Smooth muscle cell (in vitro differentiated cells): Measurements from ENCODE around the gene ZIK1. TPM values are rescaled to one million over a fixed set of nuclear protein-coding genes. Genes with fewer than 3 reads are reported as not detected.
A peak's percentile ranks its signal among the peaks of the same experiment; 100 is the strongest.

Experiments
- DNase-seq: peaks from one replicate; lab custom pipeline; 2025; ENCODE audit not compliant: unreplicated experiment; lab: John Stamatoyannopoulos, UW
- H2AFZ ChIP-seq: fragments of 200-600 bp; sonication (generic); 2 replicates; pipeline ENCODE4 v1.6.0; 2016; ENCODE audit warnings: antibody characterized with exemption, low read depth, mild to moderate bottlenecking
- H3F3A ChIP-seq: fragments of 200-600 bp; sonication (generic); 2 replicates; pipeline ENCODE4 v1.6.0; 2017; ENCODE audit warnings: antibody characterized with exemption, low read depth
- H3K27ac ChIP-seq: fragments of 200-600 bp; sonication (generic); 2 replicates; pipeline ENCODE4 v1.5.1; 2016; ENCODE audit warnings: low read depth, mild to moderate bottlenecking
- H3K27me3 ChIP-seq: fragments of 200-600 bp; sonication (generic); 2 replicates; pipeline ENCODE4 v1.6.1; 2016; ENCODE audit warnings: low read depth, mild to moderate bottlenecking
- H3K36me3 ChIP-seq: fragments of 200-600 bp; sonication (generic); 2 replicates; pipeline ENCODE4 v1.5.1; 2016; ENCODE audit warnings: low read depth
- H3K4me1 ChIP-seq: fragments of 200-600 bp; sonication (generic); 2 replicates; pipeline ENCODE4 v1.5.1; 2016; ENCODE audit warnings: low read depth
- H3K4me2 ChIP-seq: fragments of 200-600 bp; sonication (generic); 2 replicates; pipeline ENCODE4 v1.6.0; 2016; ENCODE audit warnings: mild to moderate bottlenecking
- H3K4me3 ChIP-seq: fragments of 200-600 bp; sonication (generic); 2 replicates; pipeline ENCODE4 v1.5.1; 2016; ENCODE audit warnings: mild to moderate bottlenecking
- H3K79me2 ChIP-seq: fragments of 200-600 bp; sonication (generic); 2 replicates; pipeline ENCODE4 v1.6.0; 2016; ENCODE audit warnings: low read depth, mild to moderate bottlenecking
- H3K9ac ChIP-seq: fragments of 200-600 bp; sonication (generic); 2 replicates; pipeline ENCODE4 v1.6.0; 2016; ENCODE audit warnings: low read depth
- H3K9me3 ChIP-seq: fragments of 200-600 bp; sonication (generic); replicated peaks from 2 replicates; pipeline ENCODE4 v1.5.1; 2016; ENCODE audit warnings: low read depth
- H4K20me1 ChIP-seq: fragments of 200-600 bp; sonication (generic); 2 replicates; pipeline ENCODE4 v1.6.0; 2016; ENCODE audit warnings: low read depth
- WGBS: methylation state at CpG from one replicate; pipeline ENCODE4 v1.1.7; 2016; ENCODE audit warnings: low lambda C conversion rate; 5-methylcytosine and 5-hydroxymethylcytosine counted together
- polyA plus RNA-seq: library from polyadenylated mRNA; unstranded; fragments of >200 nt; fragmentation: Nextera tagmentation; extraction: Ambion mirVana; gene quantifications from 2 replicates; pipeline ENCODE4 v1.2.1, GENCODE V29; 2016
- total RNA-seq: library from RNA; depleted of rRNA; stranded (reverse); fragments of >200 nt; gene quantifications from 2 replicates; pipeline ENCODE4 v1.2.3, GENCODE V29; 2014
- TF ChIP-seq, protein P1 (sequence below): fragments of 200-600 bp; sonication (generic); IDR thresholded peaks from 2 replicates; pipeline ENCODE4 v1.5.1; 2017; ENCODE audit warnings: borderline replicate concordance, mild to moderate bottlenecking, antibody characterized with exemption; ENCODE audit not compliant: insufficient read depth, poor library complexity, severe bottlenecking

ZIK1 gene
- total and polyA plus RNA-seq, 2 experiments from 2014 or later = 4.6 to 6.5 TPM

DNA sequence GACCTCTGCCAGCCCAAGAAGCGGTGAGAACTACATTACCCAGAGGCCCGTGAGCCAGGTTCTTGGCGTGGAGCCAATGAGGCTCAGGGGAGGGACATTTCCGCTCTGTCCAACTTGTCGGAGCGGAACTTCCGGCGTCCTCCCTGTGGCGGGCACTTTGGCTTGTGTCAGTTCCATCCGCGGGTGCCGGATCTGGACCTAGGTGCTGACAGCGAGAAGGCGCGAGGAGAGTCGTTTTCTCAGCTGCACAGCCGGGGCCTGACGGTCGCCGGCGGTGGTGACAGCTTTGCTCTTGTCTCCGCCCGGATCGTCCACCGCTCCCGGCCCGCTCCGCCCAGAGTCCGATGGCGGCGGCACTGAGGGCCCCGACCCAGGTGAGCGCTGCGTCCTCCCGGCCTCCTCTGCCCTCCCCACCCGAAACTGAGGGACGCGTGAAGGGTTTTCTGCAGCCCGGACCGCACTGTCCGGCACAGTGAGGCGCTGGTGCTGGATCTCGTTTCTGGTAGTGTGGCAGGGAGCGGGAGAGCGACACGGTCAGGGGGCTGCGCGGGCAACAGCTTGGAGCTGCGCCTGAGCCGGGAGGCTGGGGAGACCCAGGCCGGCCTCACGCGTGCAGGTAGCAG lies 15.9 kb downstream of the ZIK1 start, which contains the start of gene ZNF530:
Gene ZNF530, plus strand, starts transcription at position 125 of the 623 bp plus-strand sequence. CDS start 4,461 bp downstream, outside the sequence.
- TF ChIP-seq, protein P1, sequence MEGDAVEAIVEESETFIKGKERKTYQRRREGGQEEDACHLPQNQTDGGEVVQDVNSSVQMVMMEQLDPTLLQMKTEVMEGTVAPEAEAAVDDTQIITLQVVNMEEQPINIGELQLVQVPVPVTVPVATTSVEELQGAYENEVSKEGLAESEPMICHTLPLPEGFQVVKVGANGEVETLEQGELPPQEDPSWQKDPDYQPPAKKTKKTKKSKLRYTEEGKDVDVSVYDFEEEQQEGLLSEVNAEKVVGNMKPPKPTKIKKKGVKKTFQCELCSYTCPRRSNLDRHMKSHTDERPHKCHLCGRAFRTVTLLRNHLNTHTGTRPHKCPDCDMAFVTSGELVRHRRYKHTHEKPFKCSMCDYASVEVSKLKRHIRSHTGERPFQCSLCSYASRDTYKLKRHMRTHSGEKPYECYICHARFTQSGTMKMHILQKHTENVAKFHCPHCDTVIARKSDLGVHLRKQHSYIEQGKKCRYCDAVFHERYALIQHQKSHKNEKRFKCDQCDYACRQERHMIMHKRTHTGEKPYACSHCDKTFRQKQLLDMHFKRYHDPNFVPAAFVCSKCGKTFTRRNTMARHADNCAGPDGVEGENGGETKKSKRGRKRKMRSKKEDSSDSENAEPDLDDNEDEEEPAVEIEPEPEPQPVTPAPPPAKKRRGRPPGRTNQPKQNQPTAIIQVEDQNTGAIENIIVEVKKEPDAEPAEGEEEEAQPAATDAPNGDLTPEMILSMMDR = no peak
- H4K20me1 ChIP-seq = no peaks in the 10 kb centered on the region
- H3K9ac ChIP-seq = peak within 1 kb of the TSS; percentile 53
- 2% methylated on average over 52 of the region's 53 CpGs for WGBS
- DNase-seq = peak; percentile 53
- H3K27me3 ChIP-seq = no peaks in the 10 kb centered on the region
- peak within 1 kb of the TSS; percentile 93 for H2AFZ ChIP-seq
- no peaks in the 10 kb centered on the region for H3K9me3 ChIP-seq
- no peak within 1 kb of the TSS for H3K27ac ChIP-seq
- no peaks in the 10 kb centered on the region for H3F3A ChIP-seq
- no peaks in the 10 kb centered on the region for H3K79me2 ChIP-seq
- H3K4me2 ChIP-seq = peak within 1 kb of the TSS; percentile 88
- peaks cover 3% of the 10 kb centered on the region for H3K36me3 ChIP-seq
- peaks cover 4% of the 10 kb centered on the region for H3K4me1 ChIP-seq
- peak within 1 kb of the TSS; percentile 78 for H3K4me3 ChIP-seq

DNA sequence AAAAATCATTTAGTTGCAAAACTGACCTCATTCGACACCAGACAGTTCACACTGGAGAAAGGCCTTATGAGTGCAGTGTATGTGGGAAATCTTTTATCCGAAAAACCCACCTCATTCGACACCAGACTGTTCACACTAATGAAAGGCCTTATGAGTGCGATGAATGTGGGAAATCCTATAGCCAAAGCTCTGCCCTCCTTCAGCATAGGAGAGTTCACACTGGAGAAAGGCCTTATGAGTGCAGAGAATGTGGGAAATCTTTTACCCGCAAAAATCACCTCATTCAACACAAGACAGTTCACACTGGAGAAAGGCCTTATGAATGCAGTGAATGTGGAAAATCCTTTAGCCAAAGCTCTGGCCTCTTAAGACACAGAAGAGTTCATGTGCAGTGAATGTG lies 23.0 kb downstream of the ZIK1 start:
- Histone ChIP-seq H2AFZ (no peak overlapping the region), H3F3A (no peaks in the 10 kb centered on the region), H3K27me3 (no peaks in the 10 kb centered on the region), H3K27ac (no peak overlapping the region), H3K36me3 (peaks cover 22% of the 10 kb centered on the region), H3K4me1 (no peaks in the 10 kb centered on the region), H4K20me1 (no peaks in the 10 kb centered on the region), H3K4me2 (no peak overlapping the region), H3K4me3 (no peak overlapping the region), H3K79me2 (no peaks in the 10 kb centered on the region), H3K9me3 (no peaks in the 10 kb centered on the region), H3K9ac (no peak overlapping the region)
- TF ChIP-seq, protein P1 = no peak
- no peak for DNase-seq
- 97% methylated on average over 5 of the region's 5 CpGs for WGBS

- H3K9ac ChIP-seq = no peak overlapping the region
- no peaks in the 10 kb centered on the region for H3K27me3 ChIP-seq
- no peaks in the 10 kb centered on the region for H4K20me1 ChIP-seq
- no peak overlapping the region for H3K4me3 ChIP-seq
- no peaks in the 10 kb centered on the region for H3F3A ChIP-seq
- H3K4me1 ChIP-seq = no peaks in the 10 kb centered on the region
- no peak overlapping the region for H3K4me2 ChIP-seq
- peaks cover 11% of the 10 kb centered on the region for H3K36me3 ChIP-seq
- H3K27ac ChIP-seq = no peak overlapping the region
- peaks cover 22% of the 10 kb centered on the region for H3K79me2 ChIP-seq
- TF ChIP-seq, protein P1 = no peak
- WGBS = 90% methylated on average over 4 of the region's 4 CpGs
- H2AFZ ChIP-seq = no peak overlapping the region
- H3K9me3 ChIP-seq = no peaks in the 10 kb centered on the region
- DNase-seq = no peak
These were observed 27.2 kb downstream of the ZIK1 start for GRCh38 chr19:57611113-57611512.
